Nucleus accumbens (tissue), 56 donors: ENCODE data around the gene ITM2B.
A peak's percentile ranks its signal among the peaks of the same experiment; 100 is the strongest.
"Not testable (repeated sequence)": the region's sequence is repeated elsewhere in the genome, so short reads cannot be mapped to it uniquely, and the experiment has no call there.

Experiments used
- DNase-seq, 56 donors: peaks; one replicate each; lab custom pipeline; 2025; lab: John Stamatoyannopoulos, UW

ITM2B gene

GRCh38 chr13:48233046-48233888 is at the start of gene ITM2B:
TSS of gene ITM2B (plus strand) at chr13:48233206. CDS start at chr13:48233361, 155 bp downstream.
- DNase-seq, result peak in 55 of 56 donors; percentile 2 to 88 (median 75)

GRCh38 chr13:48184260-48184659 is 48.7 kb upstream of the ITM2B start:
- DNase-seq, result no peak

- no peak for DNase-seq
These were observed 48.0 kb upstream of the ITM2B start for GRCh38 chr13:48185018-48185417.

GRCh38 chr13:48186722-48187121 is 46.3 kb upstream of the ITM2B start:
- DNase-seq, result no peak

- no peak for DNase-seq
These were observed 44.9 kb upstream of the ITM2B start for GRCh38 chr13:48188131-48188530.

- no peak for DNase-seq
These were observed 44.4 kb upstream of the ITM2B start for GRCh38 chr13:48188601-48189000.

GRCh38 chr13:48189171-48189570 is 43.8 kb upstream of the ITM2B start:
- no peak for DNase-seq

- no peak for DNase-seq
These were observed 40.5 kb upstream of the ITM2B start for GRCh38 chr13:48192411-48192935.

GRCh38 chr13:48194379-48194754 is 38.6 kb upstream of the ITM2B start:
- no peak for DNase-seq

GRCh38 chr13:48199404-48199946 is 33.5 kb upstream of the ITM2B start:
- no peak for DNase-seq

GRCh38 chr13:48201044-48201443 is 32.0 kb upstream of the ITM2B start:
- no peak for DNase-seq

GRCh38 chr13:48207207-48207606 is 25.8 kb upstream of the ITM2B start:
- not testable (repeated sequence) for DNase-seq

GRCh38 chr13:48210178-48210577 is 22.8 kb upstream of the ITM2B start:
- DNase-seq, result no peak

GRCh38 chr13:48214519-48215121 is 18.4 kb upstream of the ITM2B start:
- no peak for DNase-seq

- not testable (repeated sequence) for DNase-seq
These were observed 17.3 kb upstream of the ITM2B start for GRCh38 chr13:48215511-48216203.

GRCh38 chr13:48216204-48216711 is 16.7 kb upstream of the ITM2B start:
- no peak for DNase-seq

- DNase-seq, result no peak
These were observed 12.4 kb upstream of the ITM2B start for GRCh38 chr13:48220592-48220980.

GRCh38 chr13:48220981-48221685 is 11.9 kb upstream of the ITM2B start:
- DNase-seq, result no peak

GRCh38 chr13:48221686-48222187 is 11.3 kb upstream of the ITM2B start:
- no peak for DNase-seq
